ENCODE measurements around the gene GZF1.
A peak's percentile ranks its signal among the peaks of the same experiment; 100 is the strongest.

GZF1 gene

DNA sequence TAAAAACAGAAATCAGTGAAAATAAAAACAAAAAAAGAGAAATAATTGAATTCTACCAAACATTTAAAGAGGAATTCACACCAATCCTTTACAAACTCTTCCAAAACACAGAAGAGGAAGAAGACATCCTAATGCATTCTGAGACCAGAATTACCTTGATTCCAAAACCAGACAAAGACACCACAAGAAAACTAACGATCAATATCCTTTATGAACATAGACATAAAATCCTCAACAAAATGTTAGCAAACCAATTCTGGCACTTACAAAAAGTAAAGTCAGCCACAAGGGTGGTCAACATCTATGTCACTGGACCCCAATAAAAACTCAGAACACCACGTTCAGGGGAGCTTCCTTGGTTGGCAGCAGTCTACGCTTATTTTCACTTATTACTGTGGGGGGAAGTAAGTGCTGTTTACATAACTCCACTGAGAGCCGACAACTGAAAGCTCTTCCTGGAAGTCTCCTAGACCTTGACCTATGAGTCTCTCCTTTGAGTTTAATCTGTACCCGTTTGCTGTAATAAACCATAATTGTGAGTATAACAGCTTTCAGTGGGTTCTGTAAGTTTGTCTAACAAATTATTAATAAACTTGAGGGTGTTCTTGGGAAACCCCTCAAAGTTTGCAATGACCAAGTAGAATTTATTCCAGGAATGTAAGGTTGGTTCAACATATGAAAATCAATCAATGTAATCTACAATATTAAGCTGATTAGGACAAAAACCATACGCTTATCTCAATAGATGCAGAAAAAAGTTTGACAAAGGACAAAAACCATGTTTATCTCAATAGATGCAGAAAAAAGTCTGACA, 24.5 kb downstream of the GZF1 start:
- no peak overlapping the region for H3K27ac ChIP-seq
- TF ChIP-seq ZFX (IDR thresholded peaks at IDR 0.05) = no peak
- TF ChIP-seq, protein P1, sequence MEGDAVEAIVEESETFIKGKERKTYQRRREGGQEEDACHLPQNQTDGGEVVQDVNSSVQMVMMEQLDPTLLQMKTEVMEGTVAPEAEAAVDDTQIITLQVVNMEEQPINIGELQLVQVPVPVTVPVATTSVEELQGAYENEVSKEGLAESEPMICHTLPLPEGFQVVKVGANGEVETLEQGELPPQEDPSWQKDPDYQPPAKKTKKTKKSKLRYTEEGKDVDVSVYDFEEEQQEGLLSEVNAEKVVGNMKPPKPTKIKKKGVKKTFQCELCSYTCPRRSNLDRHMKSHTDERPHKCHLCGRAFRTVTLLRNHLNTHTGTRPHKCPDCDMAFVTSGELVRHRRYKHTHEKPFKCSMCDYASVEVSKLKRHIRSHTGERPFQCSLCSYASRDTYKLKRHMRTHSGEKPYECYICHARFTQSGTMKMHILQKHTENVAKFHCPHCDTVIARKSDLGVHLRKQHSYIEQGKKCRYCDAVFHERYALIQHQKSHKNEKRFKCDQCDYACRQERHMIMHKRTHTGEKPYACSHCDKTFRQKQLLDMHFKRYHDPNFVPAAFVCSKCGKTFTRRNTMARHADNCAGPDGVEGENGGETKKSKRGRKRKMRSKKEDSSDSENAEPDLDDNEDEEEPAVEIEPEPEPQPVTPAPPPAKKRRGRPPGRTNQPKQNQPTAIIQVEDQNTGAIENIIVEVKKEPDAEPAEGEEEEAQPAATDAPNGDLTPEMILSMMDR (conservative IDR thresholded peaks at IDR 0.05) = no peak

DNA sequence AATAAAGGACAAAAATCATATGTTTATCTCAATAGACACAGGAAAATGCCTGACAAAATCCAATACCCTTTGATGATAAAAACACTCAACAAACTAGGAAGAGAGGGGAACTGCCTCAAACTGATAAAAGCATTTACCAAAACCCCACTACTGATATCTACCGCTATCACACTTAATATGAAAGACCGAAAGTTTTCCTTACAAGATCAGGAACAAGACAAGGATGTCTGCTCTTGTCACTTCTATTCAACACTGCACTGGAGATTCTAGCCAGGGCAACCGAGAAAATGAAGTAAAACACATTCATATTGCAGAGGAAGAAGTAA, 25.1 kb downstream of the GZF1 start:
- TF ChIP-seq, protein P1 (conservative IDR thresholded peaks at IDR 0.05) = no peak
- TF ChIP-seq ZFX (IDR thresholded peaks at IDR 0.05) = no peak
- H3K27ac ChIP-seq = no peak overlapping the region

DNA sequence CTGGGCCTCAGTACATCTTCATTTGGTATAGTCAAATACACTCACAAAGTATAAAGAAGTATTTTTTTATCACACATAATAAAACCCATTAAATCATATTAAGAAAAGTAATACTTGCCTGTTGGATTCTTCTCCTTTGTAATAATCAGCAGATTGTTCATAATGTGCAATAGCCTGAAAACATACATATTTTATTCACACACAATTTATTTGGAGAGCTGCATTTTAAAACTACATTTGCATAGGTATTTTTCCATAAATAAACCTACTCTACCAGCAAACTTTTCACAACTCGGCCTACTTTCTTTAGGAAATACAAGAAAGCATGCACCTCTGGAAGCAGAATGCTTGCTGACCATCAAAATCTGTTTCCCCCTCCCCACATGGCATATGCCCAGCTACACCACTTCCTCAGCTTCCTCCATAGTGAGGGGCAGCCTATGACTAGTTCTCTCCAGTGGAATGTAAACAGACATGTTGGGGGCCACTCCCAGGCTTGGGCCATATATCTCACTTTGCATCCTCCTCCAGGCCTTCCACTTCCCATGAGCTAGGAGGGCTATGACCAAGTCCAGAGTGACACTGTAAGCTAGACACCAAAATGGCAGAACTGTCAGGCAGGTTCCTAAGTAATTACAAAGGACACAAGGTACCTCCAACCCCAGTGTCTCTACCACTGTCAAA, 28.3 kb downstream of the GZF1 start:
- H3K27ac ChIP-seq = no peak overlapping the region
- no peak for TF ChIP-seq ZFX (IDR thresholded peaks at IDR 0.05)
- TF ChIP-seq, protein P1 (conservative IDR thresholded peaks at IDR 0.05) = no peak

DNA sequence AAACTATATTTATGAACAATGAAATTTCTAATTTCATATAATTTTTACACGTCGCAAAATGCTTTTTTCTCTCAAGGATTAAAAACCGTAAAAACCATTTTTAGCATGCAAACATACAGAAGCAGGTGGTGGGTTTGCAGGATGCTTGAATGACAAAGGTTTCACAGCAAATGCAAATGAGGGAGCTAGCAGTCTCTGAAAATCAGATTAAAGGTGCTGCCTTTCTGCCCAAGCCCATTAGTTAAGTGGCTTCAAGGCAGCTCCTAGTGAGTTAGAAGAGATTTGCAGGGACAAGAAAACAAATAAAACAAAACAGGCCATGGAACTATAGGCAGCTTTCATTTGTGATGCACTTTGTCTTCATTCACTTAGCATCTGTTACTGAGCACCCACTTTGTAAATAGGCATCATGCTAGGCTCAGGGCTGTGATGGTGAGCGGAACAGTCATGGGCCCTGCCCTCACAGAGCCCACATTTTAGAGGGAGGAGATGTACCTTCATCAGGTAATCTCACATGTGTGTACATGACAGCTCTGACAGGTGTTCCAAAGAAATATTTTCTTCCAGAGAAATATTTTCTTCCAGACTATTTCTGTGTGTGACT, 29.8 kb downstream of the GZF1 start:
- TF ChIP-seq, protein P1 (conservative IDR thresholded peaks at IDR 0.05) = no peak
- no peak for TF ChIP-seq ZFX (IDR thresholded peaks at IDR 0.05)
- no peak overlapping the region for H3K27ac ChIP-seq

DNA sequence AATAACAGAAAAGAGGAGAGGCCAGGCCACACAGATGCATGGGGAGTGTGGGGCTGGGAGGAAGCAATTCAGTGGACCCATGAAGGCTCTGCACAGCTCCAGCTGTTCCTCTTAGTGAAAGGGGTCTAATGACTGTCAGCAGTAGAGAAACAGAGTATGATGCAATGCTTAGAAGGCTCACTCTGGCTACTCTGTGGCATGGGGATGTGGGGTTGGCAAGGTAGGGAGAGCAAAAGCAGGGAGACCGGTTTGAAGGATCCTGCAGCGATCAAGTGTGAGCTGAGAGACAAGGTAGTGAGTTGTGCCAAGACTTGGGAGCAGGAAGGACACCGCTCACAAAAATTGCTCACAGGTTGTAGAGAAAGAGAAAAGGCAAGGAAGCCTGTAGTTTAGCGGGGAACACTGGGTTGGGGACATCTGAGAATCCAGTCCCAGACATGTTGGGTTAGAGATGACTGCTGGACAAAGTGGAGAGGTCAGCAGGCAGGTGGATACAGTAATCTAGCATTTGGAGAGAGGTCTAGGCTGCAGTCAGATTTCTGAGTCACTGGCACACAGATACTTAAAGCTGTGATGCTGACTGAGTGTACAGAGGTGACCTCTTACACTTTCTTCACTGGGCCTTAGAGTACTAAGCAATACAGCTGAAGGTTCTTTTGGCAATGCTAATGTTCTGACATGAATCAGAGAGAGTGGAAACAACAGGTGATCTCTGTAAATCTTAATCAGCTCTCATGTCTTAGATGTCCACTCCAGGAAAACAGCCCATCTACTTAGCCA, 32.2 kb downstream of the GZF1 start:
- no peak for TF ChIP-seq ZFX (IDR thresholded peaks at IDR 0.05)
- TF ChIP-seq, protein P1 (conservative IDR thresholded peaks at IDR 0.05) = no peak

DNA sequence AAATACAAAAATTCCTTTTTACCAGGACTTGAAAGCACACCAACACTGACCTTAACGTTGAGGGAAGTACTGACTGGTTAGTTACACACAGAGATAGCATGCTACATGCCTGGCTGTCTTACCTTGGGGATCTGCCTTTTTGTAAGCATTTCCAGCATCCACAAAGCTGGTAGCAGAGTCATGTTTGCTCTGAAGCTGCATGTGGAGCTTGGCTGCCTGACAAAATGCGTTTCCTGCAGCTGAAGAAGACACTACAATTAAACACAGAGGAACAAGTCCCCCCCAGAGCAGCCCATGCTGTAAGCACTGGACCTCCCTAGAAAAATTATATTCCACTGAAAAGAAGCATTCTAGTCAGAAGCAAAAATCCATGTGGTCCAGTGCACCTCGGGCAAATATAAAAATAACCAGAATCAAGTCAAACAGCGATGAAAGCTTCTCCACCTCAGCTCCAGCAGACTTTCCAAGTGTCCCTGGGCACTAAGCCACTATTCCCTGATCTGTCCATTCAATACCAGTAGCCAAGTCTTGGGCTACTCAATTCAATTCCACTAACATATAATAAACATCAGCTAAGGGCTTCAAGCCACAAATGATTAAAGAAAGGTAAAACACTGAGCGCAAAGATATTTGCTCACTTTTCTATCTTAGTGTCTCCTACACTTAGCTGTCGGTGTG, 35.1 kb downstream of the GZF1 start:
- no peak overlapping the region; the same call in 1 of the 2 replicates for H3K27ac ChIP-seq
- no peak for TF ChIP-seq ZFX (IDR thresholded peaks at IDR 0.05)
- TF ChIP-seq, protein P1 (conservative IDR thresholded peaks at IDR 0.05) = no peak

More for the DNA sequence above, 32.2 kb downstream of the GZF1 start:
- peak overlapping the region; percentile 57 for H3K27ac ChIP-seq

Data from C4-2B (cell line).